Osteocyte (in vitro differentiated cells): ENCODE measurements around the gene OR8D4. TPM values are rescaled to one million over a fixed set of nuclear protein-coding genes. Genes with fewer than 3 reads are reported as not detected.

Experiments
- DNase-seq: peaks from one replicate; pipeline ENCODE4 v3.0.0; 2021; ENCODE audit warnings: mixed read lengths; ENCODE audit not compliant: unreplicated experiment; ENCODE audit errors: extremely low spot score
- H3K27ac Mint-ChIP-seq: one replicate; pipeline ENCODE4 v1.8.0; 2021; ENCODE audit warnings: mild to moderate bottlenecking, mixed read lengths; ENCODE audit not compliant: unreplicated experiment
- H3K27me3 Mint-ChIP-seq: one replicate; pipeline ENCODE4 v1.8.0; 2021; ENCODE audit warnings: mixed read lengths; ENCODE audit not compliant: unreplicated experiment
- H3K36me3 Mint-ChIP-seq: one replicate; pipeline ENCODE4 v1.8.0; 2021; ENCODE audit warnings: mixed read lengths; ENCODE audit not compliant: unreplicated experiment
- H3K4me1 Mint-ChIP-seq: one replicate; pipeline ENCODE4 v1.8.0; 2021; ENCODE audit warnings: mixed read lengths; ENCODE audit not compliant: unreplicated experiment
- H3K4me3 Mint-ChIP-seq: one replicate; pipeline ENCODE4 v1.8.0; 2021; ENCODE audit warnings: mild to moderate bottlenecking, moderate library complexity, mixed read lengths; ENCODE audit not compliant: unreplicated experiment
- H3K9me3 Mint-ChIP-seq: one replicate; pipeline ENCODE4 v1.8.0; 2021; ENCODE audit warnings: mixed read lengths; ENCODE audit not compliant: unreplicated experiment
- total RNA-seq: library from RNA; stranded (reverse); gene quantifications from 2 replicates; pipeline ENCODE4 v1.2.1, GENCODE V29; 2021
- TF ChIP-seq, protein P1 (sequence below): fragments of 200-600 bp; sonication (generic); IDR thresholded peaks from 2 replicates; pipeline ENCODE4 v1.5.0; 2021; ENCODE audit warnings: antibody characterized with exemption, mild to moderate bottlenecking, moderate library complexity

OR8D4 gene
- total RNA-seq, 1 donor from 2014 or later = not detected

DNA sequence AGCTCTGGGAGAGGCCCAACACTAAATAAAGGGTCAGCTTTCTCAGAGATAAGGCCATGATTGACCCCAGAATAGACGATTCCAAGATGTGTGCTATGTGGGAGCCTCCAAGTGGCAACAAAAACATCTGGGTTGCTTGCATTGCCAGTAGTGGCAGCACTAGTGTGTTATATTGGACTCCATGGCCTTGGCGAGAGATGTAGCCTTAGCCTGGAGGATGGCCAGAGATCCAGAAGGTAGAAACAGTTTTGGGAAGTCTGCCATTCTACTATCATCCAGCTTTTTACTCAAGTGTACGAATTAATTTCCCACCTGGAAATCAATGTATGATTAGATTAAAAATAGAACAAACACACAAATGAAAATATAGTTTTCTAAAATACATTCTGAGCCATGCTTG lies 3.0 kb downstream of the OR8D4 start:
- Mint-ChIP-seq H3K4me1 (no peaks in the 10 kb centered on the region), H3K27me3 (peaks cover 2% of the 10 kb centered on the region), H3K36me3 (no peaks in the 10 kb centered on the region), H3K9me3 (no peaks in the 10 kb centered on the region), H3K4me3 (no peak overlapping the region), H3K27ac (no peak overlapping the region)
- TF ChIP-seq, protein P1, sequence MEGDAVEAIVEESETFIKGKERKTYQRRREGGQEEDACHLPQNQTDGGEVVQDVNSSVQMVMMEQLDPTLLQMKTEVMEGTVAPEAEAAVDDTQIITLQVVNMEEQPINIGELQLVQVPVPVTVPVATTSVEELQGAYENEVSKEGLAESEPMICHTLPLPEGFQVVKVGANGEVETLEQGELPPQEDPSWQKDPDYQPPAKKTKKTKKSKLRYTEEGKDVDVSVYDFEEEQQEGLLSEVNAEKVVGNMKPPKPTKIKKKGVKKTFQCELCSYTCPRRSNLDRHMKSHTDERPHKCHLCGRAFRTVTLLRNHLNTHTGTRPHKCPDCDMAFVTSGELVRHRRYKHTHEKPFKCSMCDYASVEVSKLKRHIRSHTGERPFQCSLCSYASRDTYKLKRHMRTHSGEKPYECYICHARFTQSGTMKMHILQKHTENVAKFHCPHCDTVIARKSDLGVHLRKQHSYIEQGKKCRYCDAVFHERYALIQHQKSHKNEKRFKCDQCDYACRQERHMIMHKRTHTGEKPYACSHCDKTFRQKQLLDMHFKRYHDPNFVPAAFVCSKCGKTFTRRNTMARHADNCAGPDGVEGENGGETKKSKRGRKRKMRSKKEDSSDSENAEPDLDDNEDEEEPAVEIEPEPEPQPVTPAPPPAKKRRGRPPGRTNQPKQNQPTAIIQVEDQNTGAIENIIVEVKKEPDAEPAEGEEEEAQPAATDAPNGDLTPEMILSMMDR = no peak
- DNase-seq = no peak

DNA sequence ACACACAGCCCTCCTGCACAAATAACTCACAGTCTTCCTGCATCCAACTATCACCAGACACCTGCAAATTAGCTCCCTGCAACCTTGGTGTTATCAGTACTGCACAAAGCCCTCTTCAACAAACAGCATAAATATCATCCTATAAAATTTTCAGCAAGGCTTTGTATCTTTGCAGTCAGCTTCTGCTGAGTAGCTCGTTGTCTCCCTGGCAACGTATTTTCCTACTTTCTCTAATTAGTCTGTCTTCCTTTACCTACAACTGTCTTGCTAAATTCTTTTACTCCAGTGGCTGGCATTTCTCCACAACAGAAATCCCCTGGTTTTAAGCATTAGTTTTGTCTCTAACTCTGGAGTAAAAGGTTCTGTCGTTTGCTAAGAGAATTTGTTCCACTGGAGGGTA lies 3.9 kb downstream of the OR8D4 start:
- H3K27me3 Mint-ChIP-seq = peaks cover 1% of the 10 kb centered on the region
- H3K4me1 Mint-ChIP-seq = no peaks in the 10 kb centered on the region
- no peaks in the 10 kb centered on the region for H3K9me3 Mint-ChIP-seq
- H3K27ac Mint-ChIP-seq = no peak overlapping the region
- H3K36me3 Mint-ChIP-seq = no peaks in the 10 kb centered on the region
- DNase-seq = no peak
- TF ChIP-seq, protein P1 = no peak
- H3K4me3 Mint-ChIP-seq = no peak overlapping the region

DNA sequence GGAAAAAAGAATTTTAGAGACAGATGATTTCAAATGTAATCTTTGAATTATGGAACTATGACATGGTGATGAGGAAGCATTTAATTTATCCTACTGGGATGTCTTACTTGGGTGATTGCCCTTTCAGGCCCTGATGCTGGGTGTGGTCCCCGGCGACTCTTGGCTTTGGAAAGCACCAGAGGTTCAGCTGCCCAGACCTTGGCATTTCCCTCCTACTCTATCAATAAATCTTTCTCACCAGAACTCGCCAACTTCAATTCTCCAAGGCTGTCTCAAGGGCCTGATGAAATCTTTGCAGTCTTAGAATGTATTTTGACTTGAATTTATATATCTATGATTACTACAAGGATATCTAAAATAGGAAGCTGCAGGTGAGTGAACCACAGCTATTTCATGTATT lies 19.0 kb downstream of the OR8D4 start:
- H3K27ac Mint-ChIP-seq = no peak overlapping the region
- TF ChIP-seq, protein P1 = no peak
- H3K27me3 Mint-ChIP-seq = no peaks in the 10 kb centered on the region
- no peak overlapping the region for H3K4me3 Mint-ChIP-seq
- H3K9me3 Mint-ChIP-seq = no peaks in the 10 kb centered on the region
- no peak for DNase-seq
- H3K36me3 Mint-ChIP-seq = no peaks in the 10 kb centered on the region
- H3K4me1 Mint-ChIP-seq = no peaks in the 10 kb centered on the region

DNA sequence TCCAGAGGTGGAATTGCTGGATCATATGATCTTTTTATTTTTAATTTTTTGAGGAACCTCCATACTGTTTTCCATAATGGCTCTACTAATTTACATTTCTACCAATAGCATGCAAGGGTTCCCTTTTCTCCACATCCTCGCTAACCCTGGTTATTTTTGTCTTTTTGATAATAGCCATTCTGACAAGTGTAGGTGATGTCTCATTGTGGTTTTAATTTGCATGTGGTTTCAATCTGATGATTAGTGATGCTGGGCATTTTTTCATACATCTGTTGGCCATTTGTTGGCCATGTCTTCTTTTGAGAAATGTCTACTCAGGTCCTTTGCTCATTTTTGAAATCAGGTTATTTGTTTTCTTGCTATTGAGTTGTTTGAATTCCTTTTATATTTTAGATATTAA lies 22.1 kb downstream of the OR8D4 start:
- Mint-ChIP-seq H3K4me3 (no peak overlapping the region), H3K9me3 (no peaks in the 10 kb centered on the region), H3K27ac (no peak overlapping the region), H3K4me1 (no peaks in the 10 kb centered on the region), H3K36me3 (no peaks in the 10 kb centered on the region), H3K27me3 (no peaks in the 10 kb centered on the region)
- no peak for DNase-seq
- TF ChIP-seq, protein P1 = no peak

DNA sequence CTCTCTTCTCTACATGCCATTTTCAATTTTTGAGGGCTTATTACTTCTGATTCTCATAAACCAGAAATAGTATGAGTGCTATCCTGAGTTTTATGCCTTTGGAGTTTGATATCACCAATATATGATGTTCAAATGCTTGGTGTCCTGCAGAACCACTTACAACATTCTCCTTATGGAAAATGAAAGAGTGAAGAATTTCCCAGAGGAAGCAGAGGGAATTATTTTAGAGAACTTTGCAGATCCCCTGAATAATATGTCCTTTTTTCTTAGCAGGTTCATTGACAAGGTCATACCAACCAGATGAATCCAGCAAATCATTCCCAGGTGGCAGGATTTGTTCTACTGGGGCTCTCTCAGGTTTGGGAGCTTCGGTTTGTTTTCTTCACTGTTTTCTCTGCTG lies 37.4 kb downstream of the OR8D4 start, which contains the start of gene OR4D5:
OR4D5 (plus strand) TSS at position 301 of the 400 bp plus-strand sequence; CDS start at position 301, 0 bp downstream.
- Mint-ChIP-seq H3K27ac (no peak within 1 kb of the TSS), H3K4me1 (no peaks in the 10 kb centered on the region), H3K4me3 (no peak within 1 kb of the TSS), H3K27me3 (no peaks in the 10 kb centered on the region), H3K36me3 (no peaks in the 10 kb centered on the region), H3K9me3 (peaks cover 6% of the 10 kb centered on the region)
- TF ChIP-seq, protein P1 = no peak
- no peak for DNase-seq
